HL-60 (cell line): Measurements from ENCODE around the gene GNL3.

Experiments
- DNase-seq, 2 experiments: peaks; one replicate each; pipeline ENCODE4 v3.0.0-alpha.2; 2010 to 2020; ENCODE audit warnings: low read depth in 1 of 2, low spot score in 1 of 2
- H3K27ac ChIP-seq: fragments of 250-450 bp; sonication (Bioruptor Pico); replicated peaks from 2 replicates; pipeline ENCODE4 v1.5.1; 2020; ENCODE audit warnings: mild to moderate bottlenecking, moderate library complexity
- H3K27me3 ChIP-seq: fragments of 250-450 bp; sonication (Bioruptor Pico); 2 replicates; pipeline ENCODE4 v1.5.1; 2021; ENCODE audit warnings: mild to moderate bottlenecking, moderate library complexity; ENCODE audit not compliant: insufficient read depth, poor library complexity, severe bottlenecking
- H3K4me3 ChIP-seq: replicated peaks from 2 replicates; pipeline ENCODE4 v1.5.1; 2011; ENCODE audit warnings: mild to moderate bottlenecking, control low read depth, low read length; ENCODE audit not compliant: insufficient read depth
- CTCF ChIP-seq: IDR thresholded peaks from one replicate; pipeline ENCODE4 v1.5.1; 2011; ENCODE audit warnings: low read length, control low read depth, inconsistent platforms; ENCODE audit not compliant: insufficient read depth
- GABPA ChIP-seq: IDR thresholded peaks from 2 replicates; pipeline ENCODE4 v1.6.1; 2012; ENCODE audit warnings: low read depth
- POLR2AphosphoS5 ChIP-seq: IDR thresholded peaks from 2 replicates; pipeline ENCODE4 v1.6.1; 2012; ENCODE audit warnings: low read depth
- REST ChIP-seq: IDR thresholded peaks from 2 replicates; pipeline ENCODE4 v1.6.1; 2012; ENCODE audit warnings: low read depth; ENCODE audit not compliant: insufficient replicate concordance
- SPI1 ChIP-seq: IDR thresholded peaks from 2 replicates; pipeline ENCODE4 v1.6.1; 2012; ENCODE audit warnings: low read depth, mild to moderate bottlenecking, borderline replicate concordance

The GNL3 gene

GRCh38 chr3:52719618-52720017 is 33.8 kb downstream of the GNL3 start:
- TF ChIP-seq REST = no peak
- TF ChIP-seq SPI1 = no peak
- TF ChIP-seq POLR2AphosphoS5 = no peak
- TF ChIP-seq GABPA = no peak
- no peak for TF ChIP-seq CTCF
- DNase-seq = no peak
- no peak overlapping the region for H3K4me3 ChIP-seq
- H3K27ac ChIP-seq = no peak overlapping the region
- no peaks in the 10 kb centered on the region for H3K27me3 ChIP-seq

- TF ChIP-seq CTCF (no peak), POLR2AphosphoS5 (peak; percentile 94), REST (peak; percentile 31), SPI1 (no peak; the same call in 1 of the 2 replicates), GABPA (peak; percentile 45; the same call in 1 of the 2 replicates)
- no peaks in the 10 kb centered on the region for H3K27me3 ChIP-seq
- peak; percentile 93 to 96 for DNase-seq
- peak overlapping the region; percentile 53 for H3K27ac ChIP-seq
- H3K4me3 ChIP-seq = no peak overlapping the region
These were observed 35.3 kb downstream of the GNL3 start for GRCh38 chr3:52721002-52721729.

GRCh38 chr3:52721730-52722008 is 35.8 kb downstream of the GNL3 start:
- H3K27ac ChIP-seq = peak overlapping the region; percentile 3
- TF ChIP-seq POLR2AphosphoS5 = no peak
- TF ChIP-seq GABPA = no peak
- no peak for TF ChIP-seq CTCF
- no peak for TF ChIP-seq REST
- TF ChIP-seq SPI1 = no peak
- no peaks in the 10 kb centered on the region for H3K27me3 ChIP-seq
- no peak for DNase-seq
- no peak overlapping the region for H3K4me3 ChIP-seq
